Chondrocyte (in vitro differentiated cells): Measurements from ENCODE around the gene SEMA5A. TPM values are rescaled to one million over a fixed set of nuclear protein-coding genes. Genes with fewer than 3 reads are reported as not detected.

ENCODE experiments used
- DNase-seq: peaks from one replicate; pipeline ENCODE4 v3.0.0; 2021; ENCODE audit warnings: mixed read lengths, low spot score
- H3K27ac Mint-ChIP-seq: one replicate; pipeline ENCODE4 v1.8.0; 2021; ENCODE audit warnings: mild to moderate bottlenecking, moderate library complexity, mixed read lengths; ENCODE audit not compliant: unreplicated experiment
- H3K27me3 Mint-ChIP-seq: 2 replicates; pipeline ENCODE4 v1.8.0; 2021; ENCODE audit warnings: low read depth, mixed read lengths
- H3K36me3 Mint-ChIP-seq: 2 replicates; pipeline ENCODE4 v1.8.0; 2021; ENCODE audit warnings: low read depth, mixed read lengths
- H3K4me1 Mint-ChIP-seq: 2 replicates; pipeline ENCODE4 v1.8.0; 2021; ENCODE audit warnings: low read depth, mild to moderate bottlenecking, mixed read lengths
- H3K4me3 Mint-ChIP-seq: one replicate; pipeline ENCODE4 v1.8.0; 2021; ENCODE audit warnings: mild to moderate bottlenecking, moderate library complexity, mixed read lengths; ENCODE audit not compliant: unreplicated experiment
- H3K9me3 Mint-ChIP-seq: 2 replicates; pipeline ENCODE4 v1.8.0; 2021; ENCODE audit warnings: low read depth, mixed read lengths
- CTCF ChIP-seq: fragments of 200-600 bp; sonication (generic); IDR thresholded peaks from 2 replicates; pipeline ENCODE4 v1.5.0; 2021; ENCODE audit warnings: antibody characterized with exemption, mild to moderate bottlenecking, moderate library complexity
- total RNA-seq: library from RNA; stranded (reverse); gene quantifications from 3 replicates; pipeline ENCODE4 v1.2.1, GENCODE V29; 2021

Gene SEMA5A
- total RNA-seq, 1 donor from 2014 or later: 249 TPM

- no peak overlapping the region for H3K27ac Mint-ChIP-seq
- peaks cover 28% of the 10 kb centered on the region for H3K36me3 Mint-ChIP-seq
- H3K9me3 Mint-ChIP-seq: no peaks in the 10 kb centered on the region
- H3K4me3 Mint-ChIP-seq: no peak overlapping the region
- no peaks in the 10 kb centered on the region for H3K27me3 Mint-ChIP-seq
- peaks cover 6% of the 10 kb centered on the region for H3K4me1 Mint-ChIP-seq
- no peak for DNase-seq
- no peak for TF ChIP-seq CTCF
Measured at GRCh38 chr5:9318031-9318430, 227.8 kb downstream of the SEMA5A start.

DNA sequence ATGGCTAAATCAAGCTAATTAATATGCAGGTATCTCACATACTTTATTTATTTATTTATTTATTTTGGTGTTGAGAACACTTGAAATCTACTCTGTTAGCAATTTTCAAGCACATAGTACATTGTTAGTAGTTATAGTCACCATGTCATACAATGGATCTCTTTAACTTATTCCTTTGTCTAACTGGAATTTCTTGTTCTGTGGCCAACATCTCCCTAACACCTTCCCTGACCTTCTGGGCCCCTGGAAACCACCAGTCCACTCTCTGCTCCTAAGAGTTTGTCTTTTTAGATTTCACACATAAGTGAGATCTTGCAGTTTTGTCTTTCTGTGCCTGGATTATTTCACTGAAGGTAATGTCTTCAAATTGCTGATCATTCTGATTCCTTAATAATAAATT, 229.1 kb downstream of the SEMA5A start:
- Mint-ChIP-seq H3K27ac (no peak overlapping the region), H3K4me3 (no peak overlapping the region), H3K36me3 (peaks cover 34% of the 10 kb centered on the region), H3K27me3 (no peaks in the 10 kb centered on the region), H3K9me3 (no peaks in the 10 kb centered on the region), H3K4me1 (peaks cover 6% of the 10 kb centered on the region)
- TF ChIP-seq CTCF: no peak
- DNase-seq: no peak

DNA sequence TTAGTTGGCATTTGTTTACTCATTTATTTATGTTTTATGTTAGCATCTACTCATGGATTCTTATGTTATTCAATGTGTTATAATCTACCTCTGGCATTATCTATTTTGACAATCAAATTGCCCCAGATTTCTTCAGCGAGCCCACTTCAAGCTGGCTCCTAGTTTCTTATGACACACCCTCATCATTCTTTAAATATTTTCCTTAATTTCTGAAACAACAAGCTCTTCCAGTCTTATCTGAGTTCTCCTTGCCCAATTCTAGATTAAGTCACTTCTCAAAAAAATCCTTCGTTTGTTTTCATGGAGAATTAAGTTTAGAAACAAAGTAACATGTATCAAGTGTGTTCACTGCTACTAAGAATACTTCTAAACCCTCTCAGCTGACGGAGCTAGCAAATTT, 229.8 kb downstream of the SEMA5A start:
- TF ChIP-seq CTCF: no peak
- Mint-ChIP-seq H3K27me3 (no peaks in the 10 kb centered on the region), H3K36me3 (peaks cover 34% of the 10 kb centered on the region), H3K4me1 (peaks cover 6% of the 10 kb centered on the region), H3K9me3 (no peaks in the 10 kb centered on the region), H3K27ac (no peak overlapping the region), H3K4me3 (no peak overlapping the region)
- no peak for DNase-seq

GRCh38 chr5:9314558-9314957, 231.3 kb downstream of the SEMA5A start:
- H3K9me3 Mint-ChIP-seq: no peaks in the 10 kb centered on the region

GRCh38 chr5:9313751-9314150, 232.1 kb downstream of the SEMA5A start:
- H3K4me3 Mint-ChIP-seq: no peak overlapping the region
- no peaks in the 10 kb centered on the region for H3K9me3 Mint-ChIP-seq
- H3K36me3 Mint-ChIP-seq: peaks cover 30% of the 10 kb centered on the region
- H3K27ac Mint-ChIP-seq: no peak overlapping the region
- peaks cover 6% of the 10 kb centered on the region for H3K4me1 Mint-ChIP-seq
- no peak for TF ChIP-seq CTCF
- no peaks in the 10 kb centered on the region for H3K27me3 Mint-ChIP-seq
- DNase-seq: no peak

More at GRCh38 chr5:9314558-9314957, 231.3 kb downstream of the SEMA5A start:
- DNase-seq: no peak
- Mint-ChIP-seq H3K4me3 (no peak overlapping the region), H3K27me3 (no peaks in the 10 kb centered on the region), H3K27ac (no peak overlapping the region), H3K4me1 (peaks cover 6% of the 10 kb centered on the region), H3K36me3 (peaks cover 30% of the 10 kb centered on the region)
- TF ChIP-seq CTCF: no peak
